Mucosa of descending colon (tissue), 3 donors: Measurements from ENCODE around the gene AGPAT3. TPM values are rescaled to one million over a fixed set of nuclear protein-coding genes. Genes with fewer than 3 reads are reported as not detected.

Experiments used
- ATAC-seq: fragments of 200-7000 bp; cut with Tn5 transposase; one replicate; pipeline ENCODE4 v1.9.1; 2020; ENCODE audit warnings: mild to moderate bottlenecking, moderate library complexity
- DNase-seq, 3 donors: peaks; one replicate each; pipeline ENCODE4 v3.0.0-alpha.2; 2020
- H3K36me3 ChIP-seq: fragments of 200-600 bp; one replicate; pipeline ENCODE4 v1.8.0; 2021; ENCODE audit warnings: low read depth, mild to moderate bottlenecking
- H3K4me1 ChIP-seq: fragments of 200-600 bp; one replicate; pipeline ENCODE4 v1.8.0; 2021; ENCODE audit warnings: low read depth, mild to moderate bottlenecking
- H3K4me3 ChIP-seq: fragments of 200-600 bp; one replicate; pipeline ENCODE4 v1.8.0; 2021; ENCODE audit warnings: mild to moderate bottlenecking
- H3K9me3 ChIP-seq: fragments of 200-600 bp; one replicate; pipeline ENCODE4 v1.8.0; 2021; ENCODE audit warnings: mild to moderate bottlenecking
- intact Hi-C, 2 donors: fragments of 100-400 bp; cut with DNase I in 1 of 2; cut with micrococcal nuclease in 1 of 2; formaldehyde crosslinking; loops; one replicate each; pipeline versions ENCODE4 v1.11.0 to v1.11.1; 2022; cut with DNase I, micrococcal nuclease
- total RNA-seq, 3 donors: library from RNA; stranded (reverse); fragmentation: NEBNext Ultra II Directional in 2 of 3; extraction: Animal tissue kit (Norgen Biotek cat#: 25700) in 2 of 3; gene quantifications; one replicate each; pipeline versions ENCODE4 v1.2.1 to v1.2.4, GENCODE V29; 2021 to 2023
- TF ChIP-seq, protein P1 (sequence below): fragments of 200-600 bp; IDR thresholded peaks from one replicate; pipeline ENCODE4 v1.8.0; 2022; ENCODE audit warnings: antibody characterized with exemption, mild to moderate bottlenecking
- donor health status: DM: no; HTN: no; CAD: no; lungs with moderate emphysema.
- donor health status: DM: no; HTN: no; CAD: no.
- donor health status: DM: no; HTN: yes; CAD: no.

The AGPAT3 gene
- total RNA-seq, 3 donors from 2014 or later = 77.7 to 120 (median 97.7) TPM

GRCh38 chr21:44002511-44002910 is 137.5 kb downstream of the AGPAT3 start:
- DNase-seq (no peak), ATAC-seq (no peak)
- no peaks in the 10 kb centered on the region for H3K36me3 ChIP-seq
- intact Hi-C loops = no loop called here
- TF ChIP-seq, protein P1, sequence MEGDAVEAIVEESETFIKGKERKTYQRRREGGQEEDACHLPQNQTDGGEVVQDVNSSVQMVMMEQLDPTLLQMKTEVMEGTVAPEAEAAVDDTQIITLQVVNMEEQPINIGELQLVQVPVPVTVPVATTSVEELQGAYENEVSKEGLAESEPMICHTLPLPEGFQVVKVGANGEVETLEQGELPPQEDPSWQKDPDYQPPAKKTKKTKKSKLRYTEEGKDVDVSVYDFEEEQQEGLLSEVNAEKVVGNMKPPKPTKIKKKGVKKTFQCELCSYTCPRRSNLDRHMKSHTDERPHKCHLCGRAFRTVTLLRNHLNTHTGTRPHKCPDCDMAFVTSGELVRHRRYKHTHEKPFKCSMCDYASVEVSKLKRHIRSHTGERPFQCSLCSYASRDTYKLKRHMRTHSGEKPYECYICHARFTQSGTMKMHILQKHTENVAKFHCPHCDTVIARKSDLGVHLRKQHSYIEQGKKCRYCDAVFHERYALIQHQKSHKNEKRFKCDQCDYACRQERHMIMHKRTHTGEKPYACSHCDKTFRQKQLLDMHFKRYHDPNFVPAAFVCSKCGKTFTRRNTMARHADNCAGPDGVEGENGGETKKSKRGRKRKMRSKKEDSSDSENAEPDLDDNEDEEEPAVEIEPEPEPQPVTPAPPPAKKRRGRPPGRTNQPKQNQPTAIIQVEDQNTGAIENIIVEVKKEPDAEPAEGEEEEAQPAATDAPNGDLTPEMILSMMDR = no peak
- H3K4me1 ChIP-seq = no peaks in the 10 kb centered on the region
- H3K4me3 ChIP-seq = no peak overlapping the region
- no peaks in the 10 kb centered on the region for H3K9me3 ChIP-seq

- intact Hi-C loops = no loop called here
Measured at GRCh38 chr21:44003307-44003966, 138.4 kb downstream of the AGPAT3 start.

DNA sequence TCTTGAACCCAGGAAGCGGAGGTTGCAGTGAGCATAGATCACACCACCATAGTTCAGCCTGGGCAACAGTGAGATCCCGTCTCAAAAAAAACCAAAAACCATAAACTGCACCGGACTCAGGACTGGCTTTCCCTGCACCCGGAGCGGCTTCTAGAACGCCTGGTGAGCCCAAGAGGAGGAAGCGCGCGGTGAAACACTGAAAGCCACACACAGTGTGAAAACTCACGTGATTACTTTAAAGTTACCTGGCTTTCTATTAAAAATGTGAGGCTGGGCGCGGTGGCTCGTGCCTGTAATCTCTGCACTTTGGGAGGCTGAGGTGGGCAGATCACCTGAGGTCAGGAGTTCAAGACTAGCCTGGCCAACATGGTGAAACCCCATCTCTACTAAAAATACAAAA is 140.0 kb downstream of the AGPAT3 start:
- no peaks in the 10 kb centered on the region for H3K4me1 ChIP-seq
- no peak overlapping the region for H3K4me3 ChIP-seq
- TF ChIP-seq, protein P1 = no peak
- ATAC-seq (no peak), DNase-seq (no peak)
- no peaks in the 10 kb centered on the region for H3K36me3 ChIP-seq
- intact Hi-C loops = no loop called here
- no peaks in the 10 kb centered on the region for H3K9me3 ChIP-seq

More at GRCh38 chr21:44003307-44003966, 138.4 kb downstream of the AGPAT3 start:
- H3K36me3 ChIP-seq = no peaks in the 10 kb centered on the region
- no peak overlapping the region for H3K4me3 ChIP-seq
- ATAC-seq = no peak
- TF ChIP-seq, protein P1 = no peak
- H3K9me3 ChIP-seq = no peaks in the 10 kb centered on the region
- H3K4me1 ChIP-seq = no peaks in the 10 kb centered on the region
- DNase-seq = no peak

GRCh38 chr21:44005593-44005992 is 140.6 kb downstream of the AGPAT3 start:
- ATAC-seq = no peak
- H3K9me3 ChIP-seq = no peaks in the 10 kb centered on the region

DNA sequence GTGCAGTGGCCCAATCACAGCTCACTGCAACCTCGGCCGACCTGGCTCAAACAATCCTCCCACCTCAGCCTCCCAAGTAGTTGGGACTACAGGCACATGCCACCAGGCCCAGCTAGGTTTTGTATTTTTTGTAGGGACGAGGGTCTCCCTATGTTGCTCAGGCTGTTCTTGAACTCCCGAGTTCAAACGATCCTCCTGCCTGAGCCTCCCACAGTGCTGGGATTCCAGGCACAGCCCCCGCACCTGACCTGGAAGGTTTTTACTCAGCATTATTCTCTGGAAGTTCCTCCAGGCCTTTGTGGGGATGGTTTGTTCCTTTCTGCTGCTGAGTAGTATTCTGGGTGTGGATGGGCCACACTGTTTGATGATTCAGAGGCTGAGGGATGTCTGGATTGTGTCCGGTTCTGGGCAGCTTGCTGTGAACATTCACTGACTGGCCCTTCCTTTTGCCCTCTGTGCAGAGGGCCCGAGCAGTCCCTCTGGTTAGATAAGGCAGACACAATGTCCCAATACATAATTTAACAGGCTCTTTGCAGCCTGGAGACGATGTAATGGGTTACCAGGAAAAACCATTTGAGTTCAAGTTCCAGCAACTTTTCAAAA is 141.1 kb downstream of the AGPAT3 start:
- no peaks in the 10 kb centered on the region for H3K9me3 ChIP-seq
- DNase-seq = no peak

More at GRCh38 chr21:44005593-44005992, 140.6 kb downstream of the AGPAT3 start:
- no peaks in the 10 kb centered on the region for H3K36me3 ChIP-seq
- intact Hi-C loops = no loop called here
- TF ChIP-seq, protein P1 = no peak
- H3K4me1 ChIP-seq = no peaks in the 10 kb centered on the region
- no peak for DNase-seq
- H3K4me3 ChIP-seq = no peak overlapping the region

More for the DNA sequence above, 141.1 kb downstream of the AGPAT3 start:
- Histone ChIP-seq H3K4me3 (no peak overlapping the region), H3K4me1 (peaks cover 4% of the 10 kb centered on the region), H3K36me3 (no peaks in the 10 kb centered on the region)
- ATAC-seq = peak; percentile 72
- intact Hi-C loops = no loop called here
- TF ChIP-seq, protein P1 = no peak
